NCI-H2227 (cell line): Measurements from ENCODE around the gene CD74.
A peak's percentile ranks its signal among the peaks of the same experiment; 100 is the strongest.

Experiments used
- DNase-seq: peaks from one replicate; lab custom pipeline; 2025; ENCODE audit not compliant: unreplicated experiment; lab: John Stamatoyannopoulos, UW

The CD74 gene

GRCh38 chr5:150410524-150411244 is 2.0 kb downstream of the CD74 start:
- peak; percentile 57 for DNase-seq

- peak; percentile 86 for DNase-seq
Observed at GRCh38 chr5:150409638-150410523, 2.8 kb downstream of the CD74 start.

DNA sequence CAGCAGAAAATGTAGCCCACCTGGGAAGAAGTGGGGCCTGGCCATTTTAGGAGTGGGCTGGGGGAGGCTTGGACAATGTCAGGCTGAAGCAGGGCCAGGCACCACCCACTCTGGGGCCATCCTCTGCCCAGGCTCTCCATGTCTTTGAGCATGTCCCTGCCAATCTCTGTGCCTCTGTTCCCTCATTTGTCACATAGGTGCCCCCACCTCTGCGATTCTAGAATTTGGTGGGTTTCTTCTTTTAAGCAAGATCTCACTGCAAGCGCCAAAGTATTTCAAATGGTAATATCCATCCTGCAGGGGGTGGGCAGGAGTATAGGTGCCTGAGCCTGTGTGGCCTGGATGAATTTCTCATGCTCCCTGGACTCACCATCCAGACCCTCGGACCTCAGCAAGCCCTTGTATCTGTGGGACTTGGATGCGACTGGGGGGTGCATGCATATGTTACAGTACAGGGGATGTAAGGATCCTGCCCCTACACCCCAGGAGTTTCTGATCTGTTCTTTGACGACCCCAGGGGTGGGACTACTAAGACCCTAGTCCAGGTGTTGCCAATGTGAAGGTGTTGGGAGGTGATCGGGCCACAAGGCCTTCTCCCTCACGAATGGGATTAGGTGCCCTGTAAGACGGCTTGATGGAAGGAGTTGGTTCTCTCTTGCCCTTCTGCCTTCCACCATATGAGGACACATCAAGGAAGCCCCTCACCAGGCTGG is 4.3 kb downstream of the CD74 start:
- no peak for DNase-seq

DNA sequence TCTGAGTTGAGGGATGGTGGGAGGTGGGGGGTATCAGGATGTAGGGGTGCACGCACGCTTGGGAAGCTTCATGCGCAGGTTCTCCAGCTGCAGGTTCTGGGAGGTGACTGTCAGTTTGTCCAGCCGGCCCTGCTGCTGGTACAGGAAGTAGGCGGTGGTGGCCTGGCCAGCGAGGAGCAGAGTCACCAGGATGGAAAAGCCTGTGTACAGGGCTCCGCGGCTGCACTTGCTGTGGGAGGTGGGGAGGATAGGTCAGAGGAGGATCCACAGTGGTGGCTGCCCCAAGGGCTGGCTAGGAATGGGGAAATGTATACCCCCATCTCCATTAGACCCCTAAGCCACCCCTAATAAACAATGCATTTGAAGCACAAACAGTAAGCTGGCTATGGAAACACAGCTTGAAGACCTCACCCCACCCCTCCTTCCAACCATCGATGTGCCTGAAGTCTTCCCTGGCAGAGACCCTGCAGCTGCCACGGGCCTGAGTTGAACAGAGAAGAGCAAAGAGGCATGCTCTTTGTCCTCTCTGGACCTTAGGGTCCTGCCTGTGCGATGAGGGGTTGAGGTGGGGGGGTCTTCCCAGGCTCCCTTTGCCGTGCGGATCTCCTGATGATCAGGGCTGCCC is 5.5 kb downstream of the CD74 start:
- DNase-seq, result no peak

DNA sequence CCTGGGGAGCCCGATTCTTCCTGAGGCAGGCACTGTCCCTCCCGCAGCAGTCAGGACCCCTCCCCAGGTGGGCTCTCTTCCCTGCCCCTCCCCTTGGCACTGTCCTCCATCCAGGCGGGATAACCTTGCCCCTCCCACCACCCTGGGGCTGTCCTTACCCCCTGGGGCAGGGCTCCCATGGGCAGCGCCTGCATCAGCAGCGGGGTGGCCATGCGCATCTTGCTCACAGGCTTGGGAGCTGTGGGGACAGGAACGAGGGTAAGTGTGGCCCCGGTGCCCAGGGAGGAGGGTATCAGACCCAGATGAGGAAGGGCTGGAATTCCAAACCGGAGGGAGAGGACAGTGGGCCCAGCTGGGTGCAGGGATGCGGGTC is 6.0 kb downstream of the CD74 start:
- no peak for DNase-seq

DNA sequence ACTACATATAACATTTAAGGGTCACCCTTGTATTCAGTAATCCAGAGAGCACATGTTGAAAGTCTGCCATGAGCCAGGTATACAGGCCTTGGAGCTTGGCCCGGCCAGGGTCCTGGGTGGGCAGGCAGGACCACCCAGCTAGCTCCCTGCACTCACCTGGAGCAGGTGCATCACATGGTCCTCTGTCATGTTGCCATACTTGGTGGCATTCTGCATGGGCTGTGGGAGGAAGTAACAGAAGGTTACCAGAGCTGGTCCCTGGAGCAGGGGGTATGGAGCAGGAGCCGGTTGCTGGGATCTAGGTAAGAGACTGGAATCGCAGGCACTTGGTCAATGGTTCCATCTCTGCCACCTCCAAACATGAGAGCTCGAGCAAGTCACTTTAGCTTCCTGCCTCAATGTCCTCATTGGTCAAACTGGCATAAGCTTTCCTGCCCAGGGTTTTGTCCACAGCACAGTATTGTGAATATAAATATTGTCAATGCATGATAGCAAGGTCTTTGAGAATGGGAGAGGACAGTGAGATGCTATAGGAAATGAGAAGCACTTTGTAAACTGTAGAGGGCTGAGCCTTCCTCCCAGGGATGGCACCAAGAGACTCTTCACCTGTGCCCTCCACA is 6.5 kb downstream of the CD74 start:
- no peak for DNase-seq

- DNase-seq, result no peak
Observed at GRCh38 chr5:150404941-150405816, 7.5 kb downstream of the CD74 start.

- no peak for DNase-seq
Observed at GRCh38 chr5:150404535-150404934, 8.2 kb downstream of the CD74 start.

DNA sequence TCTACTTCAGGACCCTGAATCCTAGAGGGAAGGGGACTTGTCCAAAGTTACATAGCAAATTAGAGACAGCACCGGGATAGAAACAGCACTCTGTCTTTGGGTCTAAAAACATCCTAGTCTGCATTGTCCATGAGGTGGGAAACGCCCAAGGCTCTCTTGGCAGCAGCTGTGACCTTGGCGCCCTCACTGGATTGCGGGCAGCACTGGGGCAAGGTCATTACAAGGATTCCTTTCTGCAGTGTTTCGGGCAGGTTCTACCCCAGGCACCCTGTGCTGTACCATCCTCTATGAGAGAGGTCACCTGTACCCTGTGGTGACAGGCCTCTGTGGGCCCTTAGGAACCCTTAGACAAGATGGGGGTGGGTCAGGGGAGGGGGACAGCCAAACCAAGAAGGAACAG is 8.6 kb downstream of the CD74 start:
- DNase-seq, result no peak

DNA sequence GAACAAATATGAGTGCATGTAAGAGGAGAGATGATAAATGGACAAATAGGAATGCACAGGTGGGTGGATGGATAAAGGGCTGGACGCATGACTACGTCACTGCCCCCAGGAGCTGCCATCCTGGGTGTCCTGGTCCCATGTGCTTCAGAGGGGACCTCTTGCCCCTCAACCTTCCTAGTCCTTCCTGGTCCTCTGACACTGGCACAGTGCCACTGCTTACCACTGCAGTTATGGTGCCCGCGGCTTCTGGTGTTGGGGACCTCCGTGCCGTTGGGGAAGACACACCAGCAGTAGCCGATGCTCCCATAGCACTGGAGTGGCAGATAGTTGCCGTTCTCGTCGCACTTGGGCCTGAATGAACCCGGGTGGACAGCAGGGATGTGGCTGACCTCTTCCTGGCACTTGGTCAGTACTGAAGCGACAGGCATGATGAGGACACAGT is 9.8 kb downstream of the CD74 start:
- DNase-seq, result no peak

DNA sequence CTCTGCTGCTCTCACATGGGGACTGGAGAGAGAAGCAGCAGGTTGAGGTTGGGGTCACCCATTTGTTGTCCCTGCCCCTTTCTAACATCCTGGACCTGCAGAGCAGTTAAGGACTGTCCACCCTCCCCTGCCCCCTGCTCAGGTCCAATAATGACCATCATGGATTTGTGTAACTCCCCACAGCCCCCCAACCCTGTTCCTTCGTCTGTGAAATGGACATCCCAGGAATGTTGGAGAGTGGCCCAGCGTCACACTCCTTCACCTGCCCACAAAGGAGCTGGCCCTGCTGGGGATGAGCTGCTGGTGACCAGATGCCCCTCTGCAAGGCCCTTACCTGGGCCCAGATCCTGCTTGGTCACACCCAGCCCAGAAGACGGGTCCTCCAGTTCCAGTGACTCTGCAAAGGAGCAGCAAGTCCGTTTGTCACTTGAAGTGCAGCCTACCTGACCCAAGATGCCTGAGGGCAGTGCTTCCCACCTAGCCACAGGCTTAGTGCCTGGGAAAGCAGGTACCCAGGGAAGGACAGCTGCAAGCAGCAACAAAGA is 10.4 kb downstream of the CD74 start:
- DNase-seq, result no peak

- DNase-seq, result no peak
Observed at GRCh38 chr5:150401376-150402228, 11.1 kb downstream of the CD74 start.

- DNase-seq, result no peak
Observed at GRCh38 chr5:150401076-150401375, 11.7 kb downstream of the CD74 start.

DNA sequence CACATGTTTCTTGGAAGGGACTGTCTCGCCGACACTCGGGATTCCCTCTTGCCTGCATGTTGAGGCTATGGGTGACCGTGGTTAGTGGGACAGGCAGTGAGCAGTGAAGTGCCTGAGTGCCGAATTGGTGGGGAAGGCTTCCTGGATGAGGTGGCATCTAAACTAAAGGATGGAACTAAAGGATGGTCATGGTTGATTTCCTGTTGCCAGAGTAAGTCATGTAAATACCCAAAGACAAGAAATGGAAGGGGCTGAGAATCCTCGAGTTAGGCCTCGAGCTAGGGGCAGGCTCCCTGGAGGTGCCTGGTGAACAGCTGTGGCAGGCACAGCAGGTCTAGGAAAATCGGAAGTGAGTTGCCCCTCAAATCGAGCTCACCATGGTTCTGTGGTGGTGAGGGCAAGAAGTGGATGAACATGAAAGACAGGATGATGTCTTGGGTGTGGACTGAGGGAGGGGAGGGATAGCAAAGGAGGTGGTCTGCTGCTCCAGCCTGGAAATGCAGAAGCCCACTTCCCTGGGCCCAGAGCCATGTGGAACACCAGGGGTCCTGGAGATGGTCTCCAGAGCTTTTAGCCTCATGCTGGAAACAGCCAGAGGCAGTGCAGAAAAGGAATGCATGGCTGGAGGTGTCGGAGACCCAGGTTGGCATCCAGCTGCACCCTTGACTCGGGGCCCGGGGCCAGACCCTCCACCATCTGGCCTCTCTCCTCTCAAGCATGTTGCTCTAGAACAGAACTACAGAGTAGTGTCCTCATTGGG is 12.2 kb downstream of the CD74 start:
- DNase-seq, result no peak

DNA sequence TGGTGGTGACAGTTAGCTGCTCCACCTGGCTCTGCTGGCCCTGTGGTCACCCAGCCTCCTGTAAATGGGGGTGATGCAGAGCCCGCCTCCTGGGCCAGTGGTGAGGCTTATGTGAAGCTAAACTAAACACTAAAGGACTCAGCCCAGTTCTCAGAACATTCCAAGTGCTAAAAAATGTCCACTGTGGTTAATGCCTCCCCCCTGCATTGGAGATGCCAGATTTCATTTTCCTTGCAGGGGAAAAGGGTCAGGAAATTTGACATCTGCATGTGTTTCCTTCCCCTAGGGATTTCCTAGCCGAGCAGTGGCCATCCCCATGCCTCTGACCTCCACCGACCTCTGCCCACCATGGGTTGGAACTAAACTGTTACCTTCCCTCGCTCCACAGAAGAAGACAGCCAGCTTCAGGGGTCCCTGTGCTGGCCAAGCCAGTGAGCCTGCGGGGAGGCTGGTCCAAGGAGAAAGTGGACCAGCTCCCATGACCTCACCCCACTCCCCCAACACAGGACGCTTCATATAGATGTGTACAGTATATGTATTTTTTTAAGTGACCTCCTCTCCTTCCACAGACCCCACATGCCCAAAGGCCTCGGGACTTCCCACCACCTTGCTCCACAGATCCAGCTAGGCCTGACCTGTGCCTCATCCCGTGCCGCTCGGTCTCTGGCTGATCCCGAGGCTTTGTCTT is 13.0 kb downstream of the CD74 start:
- no peak for DNase-seq

GRCh38 chr5:150398722-150399523 is 13.8 kb downstream of the CD74 start:
- DNase-seq, result no peak
